ENCODE measurements around the gene ACVR1B. TPM values are rescaled to one million over a fixed set of nuclear protein-coding genes. Genes with fewer than 3 reads are reported as not detected.

Gene ACVR1B
- total RNA-seq, 4 donors from 2014 or later, result 14.8 to 16.3 (median 15.4) TPM

DNA sequence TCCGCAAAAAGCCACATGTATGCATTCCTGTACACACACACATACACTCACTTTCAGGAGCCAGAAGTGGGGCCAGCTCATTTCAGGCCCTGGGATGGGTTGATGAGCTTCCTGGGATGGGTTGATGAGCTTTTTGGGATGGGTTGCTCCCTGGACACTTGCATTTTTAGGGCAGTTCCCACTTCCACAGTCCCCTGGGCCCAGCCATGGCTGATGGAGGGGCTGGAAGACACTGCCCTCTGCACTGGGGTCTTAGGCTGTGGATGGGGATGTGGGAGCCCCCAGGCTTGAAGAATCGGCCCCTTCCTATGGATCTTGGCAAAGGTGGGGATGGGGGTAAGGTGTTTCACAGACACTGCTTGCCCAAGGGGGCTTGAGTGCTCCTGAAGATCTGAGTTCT is 31.5 kb upstream of the ACVR1B start:
- no peak for TF ChIP-seq CTCF (IDR thresholded peaks at IDR 0.05; ENCODE audit: low read depth)

GRCh38 chr12:51921017-51921725 is 30.3 kb upstream of the ACVR1B start:
- no peak for TF ChIP-seq CTCF (IDR thresholded peaks at IDR 0.05; ENCODE audit: low read depth)

GRCh38 chr12:51922146-51922545 is 29.4 kb upstream of the ACVR1B start:
- TF ChIP-seq CTCF (IDR thresholded peaks at IDR 0.05; ENCODE audit: low read depth), result no peak

GRCh38 chr12:51922762-51923505 is 28.6 kb upstream of the ACVR1B start:
- no peak for TF ChIP-seq CTCF (IDR thresholded peaks at IDR 0.05; ENCODE audit: low read depth)

DNA sequence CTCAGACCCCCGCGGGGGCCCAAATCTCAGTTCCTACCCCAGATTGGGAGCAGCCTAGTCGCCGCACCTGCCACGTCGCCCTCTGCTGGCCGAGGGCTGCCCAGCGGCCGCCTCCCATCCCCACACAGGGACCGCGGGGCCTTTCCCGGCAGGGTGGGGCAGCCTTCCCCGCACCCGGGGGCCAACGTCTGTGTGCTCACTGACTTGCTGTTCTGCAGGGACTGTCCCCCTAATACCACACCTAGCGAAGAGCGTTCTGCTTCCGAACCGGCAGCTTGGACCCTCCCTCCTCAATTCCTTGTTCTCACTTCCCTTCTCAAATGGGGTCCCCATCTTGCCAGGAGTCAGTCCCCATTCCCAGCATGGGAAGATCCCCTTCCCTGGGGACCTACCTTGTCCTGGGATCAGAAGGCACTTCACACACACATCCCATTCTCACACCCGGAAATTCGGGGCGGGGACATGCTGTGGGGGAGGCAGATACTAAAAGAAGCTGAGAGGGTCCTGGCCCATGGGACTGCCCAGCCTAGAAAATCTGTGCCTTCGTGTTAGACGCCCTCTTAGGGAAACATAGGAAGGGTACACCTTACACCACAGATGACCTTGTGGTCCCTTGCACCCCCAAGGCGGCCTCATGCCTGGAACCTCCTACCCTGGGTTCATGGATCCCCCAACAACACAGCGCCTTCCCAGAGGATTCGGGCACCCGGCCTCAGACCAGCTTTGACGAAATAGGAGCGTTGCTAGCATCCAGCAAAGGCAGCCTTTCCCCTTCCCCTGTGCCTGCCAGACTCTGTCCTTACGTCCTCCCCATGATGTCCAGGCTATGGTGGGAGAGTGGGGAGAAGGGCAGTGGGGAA is 27.8 kb upstream of the ACVR1B start:
- no peak for TF ChIP-seq CTCF (IDR thresholded peaks at IDR 0.05; ENCODE audit: low read depth)

GRCh38 chr12:51924551-51925319 is 26.8 kb upstream of the ACVR1B start:
- TF ChIP-seq CTCF (IDR thresholded peaks at IDR 0.05; ENCODE audit: low read depth), result no peak
